Peyer's patch (tissue), 4 donors: Measurements from ENCODE around the gene CTXN3.

Experiments
- POLR2A ChIP-seq, 2 donors: fragments of 450-650 bp; IDR thresholded peaks; one replicate each; pipeline ENCODE4 v1.5.1; 2017; ENCODE audit warnings: antibody characterized with exemption in 2 of 2, mild to moderate bottlenecking in 2 of 2, moderate library complexity in 2 of 2
- TF ChIP-seq, protein P1 (sequence below), 6 experiments: fragments of 450-650 bp in 4 of 6; fragments of 200-600 bp in 2 of 6; sonication (generic) in 1 of 6; IDR thresholded peaks; one replicate each; pipeline ENCODE4 v1.5.1; 2017 to 2019; ENCODE audit warnings: antibody characterized with exemption in 6 of 6, mild to moderate bottlenecking in 3 of 6, moderate library complexity in 1 of 6

DNA sequence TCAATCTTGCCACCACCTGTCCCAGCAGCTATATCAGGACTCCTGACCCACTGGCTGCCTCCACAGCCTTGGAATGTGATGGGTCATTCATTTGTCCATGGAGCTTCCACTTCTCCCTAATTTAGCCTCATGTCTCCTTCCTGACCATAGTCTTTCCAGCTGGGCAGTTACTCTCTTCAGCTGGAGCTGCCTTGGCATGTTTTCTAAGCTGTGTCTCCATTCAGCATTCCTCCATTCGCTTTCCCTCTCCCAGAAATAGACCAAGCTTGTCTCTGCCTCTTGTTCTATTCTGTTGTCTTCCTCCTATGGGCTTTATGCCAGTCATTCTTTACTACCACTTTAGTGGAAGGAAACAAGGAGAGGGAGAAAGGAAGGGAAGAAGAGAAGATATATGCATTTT is 5.3 kb upstream of the CTXN3 start:
- TF ChIP-seq, protein P1, sequence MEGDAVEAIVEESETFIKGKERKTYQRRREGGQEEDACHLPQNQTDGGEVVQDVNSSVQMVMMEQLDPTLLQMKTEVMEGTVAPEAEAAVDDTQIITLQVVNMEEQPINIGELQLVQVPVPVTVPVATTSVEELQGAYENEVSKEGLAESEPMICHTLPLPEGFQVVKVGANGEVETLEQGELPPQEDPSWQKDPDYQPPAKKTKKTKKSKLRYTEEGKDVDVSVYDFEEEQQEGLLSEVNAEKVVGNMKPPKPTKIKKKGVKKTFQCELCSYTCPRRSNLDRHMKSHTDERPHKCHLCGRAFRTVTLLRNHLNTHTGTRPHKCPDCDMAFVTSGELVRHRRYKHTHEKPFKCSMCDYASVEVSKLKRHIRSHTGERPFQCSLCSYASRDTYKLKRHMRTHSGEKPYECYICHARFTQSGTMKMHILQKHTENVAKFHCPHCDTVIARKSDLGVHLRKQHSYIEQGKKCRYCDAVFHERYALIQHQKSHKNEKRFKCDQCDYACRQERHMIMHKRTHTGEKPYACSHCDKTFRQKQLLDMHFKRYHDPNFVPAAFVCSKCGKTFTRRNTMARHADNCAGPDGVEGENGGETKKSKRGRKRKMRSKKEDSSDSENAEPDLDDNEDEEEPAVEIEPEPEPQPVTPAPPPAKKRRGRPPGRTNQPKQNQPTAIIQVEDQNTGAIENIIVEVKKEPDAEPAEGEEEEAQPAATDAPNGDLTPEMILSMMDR (IDR thresholded peaks at IDR 0.05) = no peak
- TF ChIP-seq POLR2A (IDR thresholded peaks at IDR 0.05) = no peak
